HCT116 (cell line): ENCODE results near the gene SORBS1. TPM values are rescaled to one million over a fixed set of nuclear protein-coding genes. Genes with fewer than 3 reads are reported as not detected.

Experiments used
- ATAC-seq: fragments of 200-7000 bp; cut with Tn5 transposase; 2 replicates; pipeline ENCODE4 v1.9.1; 2020; ENCODE audit warnings: mild to moderate bottlenecking, moderate library complexity
- BruUV-seq: library from RNA; stranded (reverse); fragments of 400-500 nt; replicated peaks from 2 replicates; lab custom pipeline; 2021; lab: Mats Ljungman, UMichigan
- CTCF ChIA-PET: fragments of 300-600 bp; sonication (Branson Sonifier 250); formaldehyde crosslinking; loops from one replicate; lab custom pipeline; 2021; ENCODE audit warnings: antibody characterized with exemption; lab: Charles Lee
- POLR2A ChIA-PET: fragments of 300-600, 350-600 bp; sonication (Branson Sonifier 250); formaldehyde crosslinking; loops from one replicate; lab custom pipeline; 2021; ENCODE audit warnings: antibody characterized with exemption; lab: Charles Lee
- RAD21 ChIA-PET, 2 experiments: fragments of 300-600 bp; sonication (Branson Sonifier 250); formaldehyde crosslinking; loops; one replicate each; lab custom pipeline; 2023; ENCODE audit warnings: low total read pairs in 2 of 2; ENCODE audit not compliant: uncharacterized antibody in 2 of 2, unreplicated experiment in 2 of 2, low non-redundant PET in 1 of 2; lab: Charles Lee
- DNase-seq: peaks from one replicate; pipeline ENCODE4 v3.0.0-alpha.2; 2010; ENCODE audit warnings: low read depth, low spot score
- H2AFZ ChIP-seq: fragments of 200-600 bp; shearing (Covaris generic), sonication (generic); 2 replicates; pipeline ENCODE4 v1.6.1; 2017; ENCODE audit warnings: low read depth, mixed run types, mixed read lengths, antibody characterized with exemption, low read length; ENCODE audit not compliant: poor library complexity, severe bottlenecking
- H3K27ac ChIP-seq: 2 replicates; pipeline ENCODE4 v1.5.1; 2012; ENCODE audit warnings: low read depth, low read length
- H3K27me3 ChIP-seq: fragments of 200-600 bp; sonication (generic); 2 replicates; pipeline ENCODE4 v1.6.1; 2016; ENCODE audit warnings: mixed run types, low read length, mixed read lengths; ENCODE audit not compliant: insufficient read depth
- H3K36me3 ChIP-seq, 2 experiments: fragments of 200-500 bp in 1 of 2; fragments of 200-600 bp in 1 of 2; sonication (Bioruptor generic) in 1 of 2; sonication (generic) in 1 of 2; 2 replicates each; pipeline versions ENCODE4 v1.5.1 to v1.6.1; 2014 to 2016; ENCODE audit warnings: low read length in 2 of 2, inconsistent platforms in 1 of 2, mixed read lengths in 1 of 2, mixed run types in 1 of 2; ENCODE audit not compliant: insufficient read depth in 2 of 2, control insufficient read depth in 1 of 2
- H3K4me1 ChIP-seq, 2 experiments: fragments of 200-600 bp in 1 of 2; sonication (generic) in 1 of 2; 2 replicates each; pipeline versions ENCODE4 v1.5.1 to v1.6.1; 2012 to 2017; ENCODE audit warnings: low read length in 2 of 2, inconsistent platforms in 1 of 2, mild to moderate bottlenecking in 1 of 2, mixed read lengths in 1 of 2, mixed run types in 1 of 2, moderate library complexity in 1 of 2; ENCODE audit not compliant: insufficient read depth in 2 of 2, control insufficient read depth in 1 of 2
- H3K4me2 ChIP-seq: fragments of 200-600 bp; sonication (generic); 2 replicates; pipeline ENCODE4 v1.6.1; 2017; ENCODE audit warnings: mixed run types, low read length, mixed read lengths
- H3K4me3 ChIP-seq, 2 experiments: fragments of 200-600 bp in 1 of 2; sonication (generic) in 1 of 2; replicated peaks in 1 of 2; 2 replicates each; pipeline ENCODE4 v1.5.1; 2011 to 2016; ENCODE audit warnings: low read length in 2 of 2, control low read depth in 1 of 2, low read depth in 1 of 2, mild to moderate bottlenecking in 1 of 2, mixed read lengths in 1 of 2, mixed run types in 1 of 2
- H3K79me2 ChIP-seq: fragments of 200-600 bp; sonication (generic); 2 replicates; pipeline ENCODE4 v1.6.1; 2017; ENCODE audit warnings: mild to moderate bottlenecking, mixed run types, low read length, moderate library complexity, mixed read lengths; ENCODE audit not compliant: insufficient read depth
- H3K9ac ChIP-seq: fragments of 200-600 bp; sonication (generic); 2 replicates; pipeline ENCODE4 v1.6.1; 2016; ENCODE audit warnings: low read length, mixed read lengths
- H3K9me2 ChIP-seq: fragments of 200-600 bp; sonication (generic), shearing (Covaris generic); 2 replicates; pipeline ENCODE4 v1.6.1; 2017; ENCODE audit warnings: mixed run types, mild to moderate bottlenecking, moderate library complexity; ENCODE audit not compliant: insufficient read depth
- H3K9me3 ChIP-seq, 2 experiments: fragments of 200-500 bp in 1 of 2; fragments of 200-600 bp in 1 of 2; sonication (Bioruptor generic) in 1 of 2; sonication (generic) in 1 of 2; 2 replicates each; pipeline ENCODE4 v1.6.1; 2014 to 2017; ENCODE audit warnings: low read length in 2 of 2, mixed read lengths in 2 of 2, inconsistent platforms in 1 of 2, low read depth in 1 of 2, mild to moderate bottlenecking in 1 of 2, mixed run types in 1 of 2, moderate library complexity in 1 of 2; ENCODE audit not compliant: control insufficient read depth in 1 of 2, insufficient read depth in 1 of 2
- H4K20me1 ChIP-seq: fragments of 200-600 bp; sonication (generic), shearing (Covaris generic); 2 replicates; pipeline ENCODE4 v1.6.1; 2017; ENCODE audit warnings: mixed run types, mild to moderate bottlenecking, moderate library complexity; ENCODE audit not compliant: insufficient read depth
- CEBPB ChIP-seq: IDR thresholded peaks from 2 replicates; pipeline ENCODE4 v1.6.1; 2012; ENCODE audit warnings: low read depth
- JUND ChIP-seq: IDR thresholded peaks from 2 replicates; pipeline ENCODE4 v1.6.1; 2012
- SIN3A ChIP-seq: IDR thresholded peaks from 2 replicates; pipeline ENCODE4 v1.6.1; 2012; ENCODE audit warnings: low read depth
- intact Hi-C: fragments of 100-400 bp; cut with micrococcal nuclease; formaldehyde crosslinking; loops from 2 replicates; pipeline ENCODE4 v1.10.0; 2022
- total RNA-seq: library from RNA; stranded (reverse); gene quantifications from one replicate; pipeline ENCODE4 v1.2.1, GENCODE V29; 2021; ENCODE audit not compliant: unreplicated experiment
- TF ChIP-seq, protein P1 (sequence below): IDR thresholded peaks from 2 replicates; pipeline ENCODE4 v1.6.1; 2011; ENCODE audit warnings: mild to moderate bottlenecking, low read length, moderate library complexity; ENCODE audit not compliant: insufficient replicate concordance; ENCODE audit errors: extremely low read depth
- TF ChIP-seq, protein P2 (sequence below), 3 experiments: fragments of 200-600 bp in 1 of 3; sonication (generic) in 1 of 3; IDR thresholded peaks in 2 of 3; conservative IDR thresholded peaks in 1 of 3; 2 replicates each; pipeline ENCODE4 v1.5.1; 2012 to 2017; ENCODE audit warnings: low read depth in 2 of 3, low read length in 2 of 3, antibody characterized with exemption in 1 of 3, borderline replicate concordance in 1 of 3, control low read depth in 1 of 3, mild to moderate bottlenecking in 1 of 3, mixed read lengths in 1 of 3, mixed run types in 1 of 3, moderate library complexity in 1 of 3; ENCODE audit not compliant: insufficient read depth in 1 of 3

The SORBS1 gene
- total RNA-seq, 1 experiment from 2014 or later, result 3.4 TPM

DNA sequence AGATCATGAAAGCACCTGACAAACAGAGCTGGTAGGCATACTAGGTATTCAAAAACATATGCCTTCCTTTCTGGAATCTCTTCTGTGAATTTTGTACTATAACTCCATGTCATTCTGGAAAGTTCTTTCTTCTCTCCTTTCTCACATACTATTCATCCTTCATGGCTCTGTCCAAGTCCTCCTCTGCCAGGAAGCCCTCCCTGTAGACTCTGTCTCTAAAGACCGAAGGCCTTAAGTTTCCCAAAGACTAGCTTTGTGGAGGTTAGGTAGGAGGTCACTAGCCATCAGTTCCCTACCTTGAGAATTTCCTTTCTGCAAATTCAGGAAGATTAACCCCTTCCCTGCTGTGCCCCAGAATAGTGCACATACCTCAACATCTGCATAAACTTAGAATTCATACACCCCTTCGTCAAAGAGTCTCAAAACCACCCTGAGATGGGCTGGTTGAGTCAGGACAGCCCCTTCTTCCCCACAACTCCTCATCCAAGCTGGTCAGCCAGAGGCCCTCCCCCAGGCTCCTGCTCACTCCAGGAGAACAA is 20.6 kb downstream of the SORBS1 start:
- POLR2A ChIA-PET, result no interaction called here
- no peak for ATAC-seq
- TF ChIP-seq JUND, result no peak
- no peak for TF ChIP-seq SIN3A
- no peak for TF ChIP-seq CEBPB
- TF ChIP-seq, protein P1, sequence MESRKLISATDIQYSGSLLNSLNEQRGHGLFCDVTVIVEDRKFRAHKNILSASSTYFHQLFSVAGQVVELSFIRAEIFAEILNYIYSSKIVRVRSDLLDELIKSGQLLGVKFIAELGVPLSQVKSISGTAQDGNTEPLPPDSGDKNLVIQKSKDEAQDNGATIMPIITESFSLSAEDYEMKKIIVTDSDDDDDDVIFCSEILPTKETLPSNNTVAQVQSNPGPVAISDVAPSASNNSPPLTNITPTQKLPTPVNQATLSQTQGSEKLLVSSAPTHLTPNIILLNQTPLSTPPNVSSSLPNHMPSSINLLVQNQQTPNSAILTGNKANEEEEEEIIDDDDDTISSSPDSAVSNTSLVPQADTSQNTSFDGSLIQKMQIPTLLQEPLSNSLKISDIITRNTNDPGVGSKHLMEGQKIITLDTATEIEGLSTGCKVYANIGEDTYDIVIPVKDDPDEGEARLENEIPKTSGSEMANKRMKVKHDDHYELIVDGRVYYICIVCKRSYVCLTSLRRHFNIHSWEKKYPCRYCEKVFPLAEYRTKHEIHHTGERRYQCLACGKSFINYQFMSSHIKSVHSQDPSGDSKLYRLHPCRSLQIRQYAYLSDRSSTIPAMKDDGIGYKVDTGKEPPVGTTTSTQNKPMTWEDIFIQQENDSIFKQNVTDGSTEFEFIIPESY, result no peak
- TF ChIP-seq, all 23 proteins: peak for 0
- RAD21 ChIA-PET, result no interaction called here
- Histone ChIP-seq H3K27ac (no peak overlapping the region), H3K4me1 (peaks cover 0 to 13% of the 10 kb centered on the region in 2 experiments; a peak in 3 of 4 replicates), H3K4me3 (no peak overlapping the region), H3K79me2 (no peaks in the 10 kb centered on the region), H3K9me3 (no peaks in the 10 kb centered on the region), H3K9ac (no peak overlapping the region), H4K20me1 (no peaks in the 10 kb centered on the region), H3K4me2 (no peak overlapping the region), H2AFZ (no peak overlapping the region), H3K36me3 (no peaks in the 10 kb centered on the region), H3K9me2 (no peaks in the 10 kb centered on the region), H3K27me3 (no peaks in the 10 kb centered on the region)
- intact Hi-C loops, result no loop called here
- BruUV-seq, result no TSS peak
- DNase-seq, result no peak
- CTCF ChIA-PET, result no interaction called here

DNA sequence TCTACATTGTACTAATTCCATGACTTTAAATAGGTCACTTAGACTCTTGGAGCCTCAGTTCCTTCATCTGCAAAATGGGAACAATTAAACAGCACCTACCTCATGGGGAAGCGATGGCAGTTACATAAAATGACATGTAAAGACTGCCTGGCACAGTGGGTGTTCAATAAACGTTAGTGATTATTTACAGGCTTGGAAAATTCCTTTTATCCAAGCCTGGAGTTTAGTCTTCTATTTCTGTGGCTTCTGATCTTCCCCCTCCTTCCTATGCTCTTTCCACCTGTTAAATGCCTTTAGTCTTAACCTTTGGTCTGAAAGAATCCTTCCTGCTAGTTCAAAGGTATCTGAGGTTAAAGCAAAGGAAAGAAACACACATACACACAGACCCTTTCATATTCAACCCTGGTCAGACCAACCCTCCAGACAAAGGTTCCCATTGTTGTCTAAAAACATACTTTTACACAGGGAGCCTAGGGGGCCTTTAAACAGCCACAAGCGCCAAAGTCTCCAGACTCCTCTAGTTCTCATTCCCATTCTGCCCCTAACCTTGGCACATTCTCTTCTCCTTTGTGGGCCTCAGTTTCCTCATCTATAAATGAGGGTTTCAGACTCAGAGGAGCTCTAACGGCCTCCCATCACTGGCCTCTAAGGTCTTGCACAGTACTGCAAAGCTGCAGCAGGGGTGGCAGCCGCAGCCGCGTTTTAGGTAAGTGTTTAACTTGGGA is 21.4 kb downstream of the SORBS1 start:
- RAD21 ChIA-PET, result no interaction called here
- H3K36me3 ChIP-seq, result no peaks in the 10 kb centered on the region
- BruUV-seq, result no TSS peak
- H3K9me3 ChIP-seq, result no peaks in the 10 kb centered on the region
- no peak overlapping the region for H3K9ac ChIP-seq
- H3K4me1 ChIP-seq, result peaks cover 0 to 13% of the 10 kb centered on the region in 2 experiments; a peak in 3 of 4 replicates
- no peak overlapping the region for H3K4me3 ChIP-seq
- H3K9me2 ChIP-seq, result no peaks in the 10 kb centered on the region
- no peak overlapping the region for H3K4me2 ChIP-seq
- TF ChIP-seq, protein P2, sequence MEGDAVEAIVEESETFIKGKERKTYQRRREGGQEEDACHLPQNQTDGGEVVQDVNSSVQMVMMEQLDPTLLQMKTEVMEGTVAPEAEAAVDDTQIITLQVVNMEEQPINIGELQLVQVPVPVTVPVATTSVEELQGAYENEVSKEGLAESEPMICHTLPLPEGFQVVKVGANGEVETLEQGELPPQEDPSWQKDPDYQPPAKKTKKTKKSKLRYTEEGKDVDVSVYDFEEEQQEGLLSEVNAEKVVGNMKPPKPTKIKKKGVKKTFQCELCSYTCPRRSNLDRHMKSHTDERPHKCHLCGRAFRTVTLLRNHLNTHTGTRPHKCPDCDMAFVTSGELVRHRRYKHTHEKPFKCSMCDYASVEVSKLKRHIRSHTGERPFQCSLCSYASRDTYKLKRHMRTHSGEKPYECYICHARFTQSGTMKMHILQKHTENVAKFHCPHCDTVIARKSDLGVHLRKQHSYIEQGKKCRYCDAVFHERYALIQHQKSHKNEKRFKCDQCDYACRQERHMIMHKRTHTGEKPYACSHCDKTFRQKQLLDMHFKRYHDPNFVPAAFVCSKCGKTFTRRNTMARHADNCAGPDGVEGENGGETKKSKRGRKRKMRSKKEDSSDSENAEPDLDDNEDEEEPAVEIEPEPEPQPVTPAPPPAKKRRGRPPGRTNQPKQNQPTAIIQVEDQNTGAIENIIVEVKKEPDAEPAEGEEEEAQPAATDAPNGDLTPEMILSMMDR (IDR thresholded peaks at IDR 0.05 in 2 of 3, conservative IDR thresholded peaks at IDR 0.05 in 1 of 3; ENCODE audit: borderline replicate concordance in 1 of 3, insufficient read depth in 1 of 3, low read depth in 2 of 3, low read length in 2 of 3), result no peak
- TF ChIP-seq, all 23 proteins: peak for 0
- no peak overlapping the region for H3K27ac ChIP-seq
- ChIA-PET POLR2A (no interaction called here), CTCF (no interaction called here)
- intact Hi-C loops, result no loop called here
- ATAC-seq, result 0 out of 2 replicates have a peak, but pooled peaks have one; percentile 29
- no peaks in the 10 kb centered on the region for H4K20me1 ChIP-seq
- no peak for DNase-seq
- H3K27me3 ChIP-seq, result no peaks in the 10 kb centered on the region
- H2AFZ ChIP-seq, result no peak overlapping the region
- H3K79me2 ChIP-seq, result no peaks in the 10 kb centered on the region
